Activated CD4-positive, CD25-positive, alpha-beta regulatory T cell treated with anti-CD3 and anti-CD28 coated beads, Interleukin-2, amount 50 U/mL, for 72 hours (primary cell): ENCODE data around the gene CREB5.
"Not testable (repeated sequence)": the region's sequence is repeated elsewhere in the genome, so short reads cannot be mapped to it uniquely, and the experiment has no call there.

Experiments
- DNase-seq: peaks from one replicate; pipeline ENCODE4 v3.0.0; 2021

The CREB5 gene

GRCh38 chr7:28588602-28589001 is 176.3 kb downstream of the CREB5 start:
- DNase-seq, result no peak

DNA sequence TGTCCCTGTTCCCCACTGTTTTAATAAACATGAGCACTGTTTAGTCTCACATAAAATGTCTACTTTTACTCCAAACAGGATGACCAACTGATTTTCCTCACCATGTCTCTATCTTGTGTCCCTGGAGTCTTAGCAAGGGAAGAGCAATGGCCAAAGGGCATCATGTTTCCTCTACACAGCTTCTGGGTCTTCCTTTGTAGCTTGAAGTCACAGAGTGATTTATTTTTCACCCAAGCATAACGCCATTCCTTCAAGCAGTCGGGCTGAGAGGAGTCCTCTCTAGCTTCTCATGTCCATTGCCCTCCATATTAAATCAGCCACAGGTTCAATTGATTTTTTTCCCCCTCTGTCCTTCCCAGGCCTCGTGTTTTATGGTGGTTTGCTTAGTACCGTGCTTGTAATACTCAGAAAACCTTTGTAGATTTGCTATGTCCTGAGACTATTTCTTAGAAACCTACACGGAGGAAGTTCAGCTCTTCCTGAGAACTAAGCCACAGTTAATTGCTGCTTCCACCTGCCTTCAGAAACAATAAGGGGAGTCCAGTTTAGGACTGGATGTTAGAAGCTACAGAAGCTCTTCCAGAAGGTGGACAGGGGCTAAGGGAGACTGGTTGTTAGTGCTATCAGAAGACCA is 178.8 kb downstream of the CREB5 start:
- DNase-seq, result no peak

- no peak for DNase-seq
These were observed 179.5 kb downstream of the CREB5 start for GRCh38 chr7:28591725-28592349.

DNA sequence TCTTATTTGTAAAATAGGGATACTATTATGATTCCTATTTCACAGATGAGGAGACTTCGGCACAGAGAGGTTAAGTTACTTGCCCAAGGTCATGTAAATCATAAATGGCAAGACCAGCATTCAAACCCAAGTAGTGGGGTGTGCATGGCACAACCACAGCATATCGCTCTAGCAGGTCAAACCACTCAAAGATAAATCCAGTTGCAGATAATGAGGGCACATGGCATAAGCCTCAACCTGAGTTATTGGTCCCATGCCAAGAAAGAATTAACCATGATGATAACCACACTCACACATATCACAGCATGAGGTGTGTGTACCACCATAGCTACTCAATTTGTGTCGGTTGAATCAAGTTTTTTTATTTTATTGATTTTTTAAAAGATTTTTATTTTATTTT is 180.5 kb downstream of the CREB5 start:
- DNase-seq, result no peak

DNA sequence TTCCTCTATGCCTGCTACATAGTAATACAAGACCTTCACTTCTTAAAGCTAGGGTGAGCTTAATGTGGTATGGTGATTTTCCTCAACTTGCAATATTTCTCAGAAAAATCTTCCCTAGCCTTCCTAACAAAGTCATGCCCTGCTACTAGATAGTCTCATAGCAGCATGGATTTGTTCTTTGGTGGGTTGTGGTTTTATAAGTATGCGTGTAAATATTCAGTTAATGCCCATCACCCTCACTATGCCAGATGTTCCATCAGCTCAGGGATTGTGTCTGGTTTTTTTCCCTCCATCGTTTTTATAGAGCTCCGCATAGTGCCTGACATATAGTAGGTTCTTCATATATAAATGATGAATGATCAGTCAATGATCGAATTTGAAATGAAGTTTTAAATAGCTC is 182.8 kb downstream of the CREB5 start:
- no peak for DNase-seq

DNA sequence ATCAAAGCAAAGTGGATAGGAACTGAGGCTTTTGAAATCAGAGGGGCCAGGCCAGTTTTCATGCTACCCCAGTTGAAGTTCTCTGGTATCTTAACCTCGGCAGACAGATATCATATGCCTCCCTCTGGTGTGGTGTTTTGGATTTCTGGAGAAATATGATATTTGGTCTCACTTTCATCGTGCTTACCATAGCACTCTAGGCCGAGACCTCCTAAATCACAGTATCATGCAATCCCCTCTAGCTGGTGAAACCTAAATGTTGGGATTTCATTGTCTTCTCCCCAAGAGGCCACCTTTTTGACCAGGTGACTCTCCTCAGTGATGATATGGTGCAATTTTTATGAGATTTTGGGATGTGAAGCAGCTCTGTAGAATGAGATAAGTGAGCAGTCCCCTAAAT is 183.5 kb downstream of the CREB5 start:
- DNase-seq, result no peak

- no peak for DNase-seq
These were observed 184.1 kb downstream of the CREB5 start for GRCh38 chr7:28596245-28596935.

GRCh38 chr7:28597284-28597683 is 185.0 kb downstream of the CREB5 start:
- DNase-seq, result no peak

DNA sequence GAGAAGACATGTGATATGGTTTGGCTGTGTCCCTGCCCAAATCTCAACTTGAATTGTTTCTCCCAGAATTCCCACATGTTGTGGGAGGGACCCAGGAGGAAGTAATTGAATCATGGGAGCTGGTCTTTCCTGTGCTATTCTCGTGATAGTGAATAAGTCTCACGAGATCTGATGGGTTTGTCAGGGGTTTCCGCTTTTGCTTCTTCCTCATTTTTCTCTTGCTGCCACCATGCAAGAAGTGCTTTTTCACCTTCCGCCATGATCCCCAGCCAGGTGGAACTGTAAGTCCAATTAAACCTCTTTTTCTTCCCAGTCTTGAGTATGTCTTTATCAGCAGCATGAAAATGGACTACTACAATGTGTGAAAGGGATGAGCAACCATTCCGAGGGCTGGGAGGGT is 185.7 kb downstream of the CREB5 start:
- DNase-seq, result not testable (repeated sequence)

GRCh38 chr7:28598586-28598985 is 186.3 kb downstream of the CREB5 start:
- no peak for DNase-seq

GRCh38 chr7:28599411-28599810 is 187.1 kb downstream of the CREB5 start:
- no peak for DNase-seq

- no peak for DNase-seq
These were observed 190.0 kb downstream of the CREB5 start for GRCh38 chr7:28602282-28602681.

DNA sequence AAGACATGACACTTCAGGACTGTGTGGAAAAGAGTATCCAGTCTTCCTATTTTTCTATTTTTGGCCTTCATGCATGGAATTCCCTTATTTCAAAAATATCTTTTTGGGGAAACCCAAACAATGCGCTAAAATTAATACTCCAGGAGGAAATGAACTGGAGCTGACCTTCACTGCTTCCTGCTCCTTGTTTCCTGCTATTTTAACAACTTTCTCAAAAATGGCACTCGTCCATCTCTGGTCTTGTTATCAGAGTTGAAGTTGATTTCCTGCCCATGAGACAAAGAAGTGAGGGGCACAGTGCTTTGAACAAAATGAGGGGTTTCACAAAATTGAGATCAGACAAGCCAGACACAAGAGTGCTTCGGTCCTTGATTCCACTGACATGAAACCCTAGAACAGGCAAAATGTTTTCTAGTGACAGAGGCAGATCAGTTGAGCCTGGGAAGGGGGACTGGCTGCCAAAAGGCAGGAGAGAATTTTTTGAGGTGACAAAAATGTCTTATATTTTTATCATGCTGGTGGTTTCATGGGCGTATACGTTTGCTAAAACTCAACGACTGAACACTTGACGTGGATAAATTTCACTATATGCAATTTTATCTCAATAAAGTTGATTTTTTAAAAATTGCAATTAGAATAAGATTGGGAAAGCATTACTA is 193.2 kb downstream of the CREB5 start:
- DNase-seq, result no peak

DNA sequence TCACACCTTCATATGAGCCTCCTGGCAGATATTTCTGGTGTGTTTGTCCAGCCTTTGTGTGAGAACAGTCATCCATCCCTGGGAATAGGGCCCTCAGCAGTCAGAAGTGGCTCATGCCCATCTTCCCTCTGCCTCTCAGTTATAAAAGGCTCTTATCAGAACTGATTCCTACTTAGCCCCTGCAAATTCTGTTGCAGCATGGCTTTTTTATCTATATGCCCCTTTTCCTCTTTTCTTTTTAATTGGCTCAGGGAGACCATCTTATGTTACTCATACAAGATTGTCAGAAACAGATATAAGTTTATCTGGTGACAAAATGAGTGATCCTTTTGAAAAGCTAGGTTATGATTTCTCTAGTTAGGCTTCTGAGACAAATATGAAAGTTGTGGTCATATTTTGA is 194.1 kb downstream of the CREB5 start:
- no peak for DNase-seq

DNA sequence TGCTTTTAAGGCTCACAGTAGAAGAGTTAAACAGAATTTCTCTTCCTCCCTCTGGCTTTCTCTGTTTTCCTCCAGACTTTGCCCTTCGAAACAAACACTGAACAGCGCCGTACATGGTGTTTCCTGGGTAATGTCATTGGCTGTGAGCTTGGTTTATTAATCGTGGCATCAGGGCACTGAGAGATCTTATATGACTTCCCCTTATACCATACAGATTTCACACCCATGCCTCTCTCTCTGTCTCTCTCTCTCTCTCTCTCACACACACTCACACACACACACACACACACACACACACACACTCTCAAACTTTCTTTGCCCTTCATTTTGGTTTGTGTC is 195.5 kb downstream of the CREB5 start:
- no peak for DNase-seq

- no peak for DNase-seq
These were observed 195.9 kb downstream of the CREB5 start for GRCh38 chr7:28608237-28608656.

- DNase-seq, result no peak
These were observed 196.4 kb downstream of the CREB5 start for GRCh38 chr7:28608731-28609130.

GRCh38 chr7:28609608-28610007 is 197.3 kb downstream of the CREB5 start:
- no peak for DNase-seq

DNA sequence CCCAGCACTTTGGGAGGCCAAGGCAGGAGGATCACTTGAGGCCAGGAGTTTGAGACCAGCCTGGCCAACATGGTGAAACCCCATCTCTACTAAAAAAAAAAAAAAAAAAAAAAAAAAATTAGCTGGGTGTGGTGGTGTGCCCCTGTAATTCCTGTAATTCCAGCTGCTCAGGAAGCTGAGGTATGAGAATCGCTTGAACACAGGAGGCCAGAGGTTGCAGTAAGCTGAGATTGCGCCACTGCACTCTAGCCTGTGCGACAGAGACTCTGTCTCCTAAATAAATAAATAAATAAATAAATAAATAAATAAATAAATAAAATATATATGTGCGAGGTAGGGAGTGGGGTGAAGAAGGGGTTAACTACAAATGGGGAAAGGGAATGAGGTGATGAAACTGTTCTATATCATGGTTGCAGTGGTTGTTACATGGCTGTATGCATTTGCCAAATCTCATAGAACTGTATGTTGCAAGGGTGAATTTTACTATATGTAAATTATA is 199.1 kb downstream of the CREB5 start:
- not testable (repeated sequence) for DNase-seq

GRCh38 chr7:28613262-28613661 is 200.9 kb downstream of the CREB5 start:
- DNase-seq, result no peak

DNA sequence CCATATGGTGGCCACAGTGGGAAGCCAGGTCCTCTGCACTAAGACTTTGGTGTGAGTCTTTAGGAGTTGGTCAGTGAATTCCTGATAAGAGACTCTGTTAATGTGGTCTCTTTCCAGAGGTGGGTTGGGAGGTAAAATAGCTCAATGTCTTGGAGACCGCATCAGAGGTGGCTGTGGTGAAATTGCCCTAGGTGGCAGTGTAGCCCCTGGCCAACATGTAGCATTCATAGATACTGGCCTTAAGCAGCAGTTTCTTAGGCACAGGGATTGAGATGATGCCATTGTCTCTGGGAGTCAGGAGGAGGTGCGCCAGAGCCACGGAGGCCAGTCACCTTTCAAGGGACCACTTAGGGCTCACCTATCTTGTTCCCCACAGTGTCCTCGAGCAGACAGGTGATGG is 202.8 kb downstream of the CREB5 start:
- no peak for DNase-seq

GRCh38 chr7:28617308-28617880 is 205.1 kb downstream of the CREB5 start:
- no peak for DNase-seq

DNA sequence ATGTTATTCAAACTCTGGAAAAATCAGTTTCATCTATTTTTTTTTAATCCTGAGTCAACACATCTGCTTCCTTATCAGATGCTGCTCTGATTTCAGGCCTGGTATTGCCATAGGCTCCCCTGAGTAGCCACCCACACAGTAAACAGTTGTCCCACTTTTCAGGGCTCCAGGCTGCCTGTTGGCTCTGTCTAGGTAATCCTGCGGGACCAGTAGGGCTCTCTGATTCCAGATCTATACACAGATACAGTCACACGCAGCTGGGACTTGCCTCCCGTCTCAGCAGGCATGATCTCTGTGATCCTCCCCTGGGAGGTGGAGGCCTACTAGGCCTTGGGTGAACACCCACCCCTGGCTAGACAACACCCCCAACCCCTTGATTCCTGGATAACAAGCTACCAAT is 206.1 kb downstream of the CREB5 start:
- no peak for DNase-seq
